PC-3 (cell line): ENCODE data around the gene TESK1.

Experiments used
- CTCF ChIP-seq: fragments of 300-600 bp; sonication (generic); conservative IDR thresholded peaks from 2 replicates; pipeline ENCODE4 v1.5.1; 2017; ENCODE audit warnings: antibody characterized with exemption, low read depth, mild to moderate bottlenecking, low read length
- EZH2phosphoT487 ChIP-seq: fragments of 300-600 bp; sonication (generic); IDR thresholded peaks from 2 replicates; pipeline ENCODE4 v1.6.1; 2018; ENCODE audit warnings: mild to moderate bottlenecking, antibody characterized with exemption, low read length, borderline replicate concordance

GRCh38 chr9:35617548-35617947 is 12.5 kb downstream of the TESK1 start:
- TF ChIP-seq EZH2phosphoT487 (no peak), CTCF (no peak)
